Prostate gland (tissue), 2 donors: Measurements from ENCODE around the gene NIP7. TPM values are rescaled to one million over a fixed set of nuclear protein-coding genes. Genes with fewer than 3 reads are reported as not detected.

Source experiments
- DNase-seq: peaks from one replicate; pipeline ENCODE4 v3.0.0-alpha.2; 2019; ENCODE audit warnings: low spot score
- H3K27ac ChIP-seq, 2 donors: fragments of 200-600 bp; sonication (generic); 2 replicates each; pipeline ENCODE4 v1.5.1; 2017 to 2019
- H3K27me3 ChIP-seq: fragments of 200-600 bp; sonication (generic); replicated peaks from 2 replicates; pipeline ENCODE4 v1.5.1; 2019; ENCODE audit not compliant: insufficient read depth
- H3K36me3 ChIP-seq, 2 donors: fragments of 200-600 bp; sonication (generic); 1 replicate in 1 of 2; 2 replicates in 1 of 2; pipeline versions ENCODE4 v1.5.1 to v1.8.1; 2017 to 2019
- H3K4me1 ChIP-seq: fragments of 200-600 bp; sonication (generic); replicated peaks from 2 replicates; pipeline ENCODE4 v1.5.1; 2019
- H3K4me3 ChIP-seq, 2 donors: fragments of 200-600 bp; sonication (generic); 2 replicates each; pipeline ENCODE4 v1.5.1; 2017 to 2019
- H3K9me3 ChIP-seq: fragments of 200-600 bp; sonication (generic); 2 replicates; pipeline ENCODE4 v1.5.1; 2017
- CTCF ChIP-seq, 4 experiments: fragments of 200-600 bp in 2 of 4; fragments of 450-650 bp in 2 of 4; sonication (generic) in 2 of 4; IDR thresholded peaks; 1 replicate in 3 of 4; 2 replicates in 1 of 4; pipeline ENCODE4 v1.5.1; 2016 to 2019; ENCODE audit warnings: antibody characterized with exemption in 4 of 4, mild to moderate bottlenecking in 2 of 4, moderate library complexity in 2 of 4
- POLR2A ChIP-seq: fragments of 450-650 bp; IDR thresholded peaks from one replicate; pipeline ENCODE4 v1.6.1; 2016; ENCODE audit warnings: antibody characterized with exemption, mild to moderate bottlenecking
- POLR2AphosphoS5 ChIP-seq: sonication (generic); formaldehyde crosslinking; IDR thresholded peaks from one replicate; pipeline ENCODE4 v1.6.1; 2017; ENCODE audit warnings: antibody characterized with exemption
- whole genome bisulfite sequencing: methylation state at CpG from one replicate; pipeline ENCODE4 v1.1.5; 2018; 5-methylcytosine and 5-hydroxymethylcytosine counted together
- intact Hi-C: fragments of 100-400 bp; cut with DNase I; formaldehyde crosslinking; loops from one replicate; pipeline ENCODE4 v1.14.2; 2022
- total RNA-seq, 2 donors: library from RNA; depleted of rRNA; stranded (reverse); fragments of >200 nt; gene quantifications; one replicate each; pipeline ENCODE4 v1.1.0, GENCODE V29; 2016

NIP7 gene
- total RNA-seq, 2 donors from 2014 or later, result 11.2 to 19.4 TPM

GRCh38 chr16:69313469-69313868 lies 26.1 kb upstream of the NIP7 start:
- Histone ChIP-seq H3K4me1 (peaks cover 4% of the 10 kb centered on the region), H3K27me3 (no peaks in the 10 kb centered on the region), H3K9me3 (no peaks in the 10 kb centered on the region), H3K27ac (no peak overlapping the region), H3K4me3 (no peak overlapping the region), H3K36me3 (peaks cover 6 to 17% of the 10 kb centered on the region in 2 donors)
- DNase-seq, result no peak
- 92% methylated on average over 5 of the region's 5 CpGs for WGBS
- TF ChIP-seq POLR2A (no peak), CTCF (IDR thresholded peaks at IDR 0.05) (no peak), POLR2AphosphoS5 (no peak)
- intact Hi-C loops, result no loop called here

- H3K9me3 ChIP-seq, result no peaks in the 10 kb centered on the region
- WGBS, result 77% methylated on average over 11 of the region's 11 CpGs
- no peaks in the 10 kb centered on the region for H3K27me3 ChIP-seq
- peaks cover 4% of the 10 kb centered on the region for H3K4me1 ChIP-seq
- DNase-seq, result no peak
- no peak overlapping the region for H3K27ac ChIP-seq
- peaks cover 14 to 28% of the 10 kb centered on the region in 2 donors for H3K36me3 ChIP-seq
- intact Hi-C loops, result no loop called here
- TF ChIP-seq CTCF (IDR thresholded peaks at IDR 0.05) (no peak), POLR2AphosphoS5 (no peak), POLR2A (no peak)
- H3K4me3 ChIP-seq, result no peak overlapping the region
These were observed 25.0 kb upstream of the NIP7 start for GRCh38 chr16:69314534-69314933.

GRCh38 chr16:69315486-69316311 lies 23.9 kb upstream of the NIP7 start:
- no peak for TF ChIP-seq POLR2A
- TF ChIP-seq CTCF (IDR thresholded peaks at IDR 0.05), result no peak
- TF ChIP-seq POLR2AphosphoS5, result no peak
- peaks cover 4% of the 10 kb centered on the region for H3K4me1 ChIP-seq
- no peak overlapping the region for H3K4me3 ChIP-seq
- DNase-seq, result no peak
- peaks cover 24 to 38% of the 10 kb centered on the region in 2 donors for H3K36me3 ChIP-seq
- WGBS, result 83% methylated on average over 30 of the region's 30 CpGs
- H3K9me3 ChIP-seq, result no peaks in the 10 kb centered on the region
- no peak overlapping the region for H3K27ac ChIP-seq
- intact Hi-C loops, result no loop called here
- H3K27me3 ChIP-seq, result no peaks in the 10 kb centered on the region

- DNase-seq, result no peak
- Histone ChIP-seq H3K27ac (no peak overlapping the region), H3K27me3 (no peaks in the 10 kb centered on the region), H3K4me3 (no peak overlapping the region), H3K9me3 (no peaks in the 10 kb centered on the region), H3K4me1 (peaks cover 4% of the 10 kb centered on the region), H3K36me3 (peaks cover 30 to 47% of the 10 kb centered on the region in 2 donors)
- 90% methylated on average over 16 of the region's 17 CpGs for WGBS
- intact Hi-C loops, result no loop called here
- no peak for TF ChIP-seq CTCF (IDR thresholded peaks at IDR 0.05)
- no peak for TF ChIP-seq POLR2AphosphoS5
- no peak for TF ChIP-seq POLR2A
These were observed 23.0 kb upstream of the NIP7 start for GRCh38 chr16:69316595-69317034.
